Activated CD4-positive, alpha-beta T cell treated with anti-CD3 and anti-CD28 coated beads for 36 hours (primary cell): ENCODE data around the gene THRB. TPM values are rescaled to one million over a fixed set of nuclear protein-coding genes. Genes with fewer than 3 reads are reported as not detected.

Source experiments
- ATAC-seq: fragments of 200-7000 bp; cut with Tn5 transposase; one replicate; pipeline ENCODE4 v1.10.0; 2021; ENCODE audit warnings: mild to moderate bottlenecking, moderate library complexity
- CTCF ChIA-PET: fragments of 350-600 bp; sonication (Branson Sonifier 250); formaldehyde crosslinking; loops from one replicate; lab custom pipeline; 2021; ENCODE audit warnings: antibody characterized with exemption; lab: Charles Lee
- POLR2A ChIA-PET: fragments of 350-600 bp; sonication (Branson Sonifier 250); formaldehyde crosslinking; loops from one replicate; lab custom pipeline; 2021; ENCODE audit warnings: antibody characterized with exemption, inconsistent platforms; lab: Charles Lee
- DNase-seq: peaks from one replicate; pipeline ENCODE4 v3.0.0-alpha.2; 2020
- H3K27ac Mint-ChIP-seq: one replicate; pipeline ENCODE4 v1.8.0; 2021; ENCODE audit warnings: mixed read lengths
- H3K27me3 Mint-ChIP-seq: one replicate; pipeline ENCODE4 v1.8.0; 2021; ENCODE audit warnings: mixed read lengths
- H3K36me3 Mint-ChIP-seq: one replicate; pipeline ENCODE4 v1.8.0; 2021; ENCODE audit warnings: low read depth, mixed read lengths
- H3K4me1 Mint-ChIP-seq: one replicate; pipeline ENCODE4 v1.8.0; 2021; ENCODE audit warnings: mixed read lengths
- H3K4me3 Mint-ChIP-seq: one replicate; pipeline ENCODE4 v1.8.0; 2021; ENCODE audit warnings: mild to moderate bottlenecking, moderate library complexity, mixed read lengths
- H3K9me3 Mint-ChIP-seq: one replicate; pipeline ENCODE4 v1.8.0; 2021; ENCODE audit warnings: low read depth, mixed read lengths
- intact Hi-C, 2 experiments: fragments of 100-400 bp; cut with DNase I in 1 of 2; cut with micrococcal nuclease in 1 of 2; formaldehyde crosslinking; loops; one replicate each; pipeline versions ENCODE4 v1.14.2 to v1.15.1; 2022 to 2024; cut with DNase I, micrococcal nuclease
- total RNA-seq, 2 experiments: library from RNA; stranded (reverse); gene quantifications; one replicate each; pipeline ENCODE4 v1.2.3, GENCODE V29; 2021

The THRB gene
- total RNA-seq, 2 experiments from 2014 or later, result not detected

DNA sequence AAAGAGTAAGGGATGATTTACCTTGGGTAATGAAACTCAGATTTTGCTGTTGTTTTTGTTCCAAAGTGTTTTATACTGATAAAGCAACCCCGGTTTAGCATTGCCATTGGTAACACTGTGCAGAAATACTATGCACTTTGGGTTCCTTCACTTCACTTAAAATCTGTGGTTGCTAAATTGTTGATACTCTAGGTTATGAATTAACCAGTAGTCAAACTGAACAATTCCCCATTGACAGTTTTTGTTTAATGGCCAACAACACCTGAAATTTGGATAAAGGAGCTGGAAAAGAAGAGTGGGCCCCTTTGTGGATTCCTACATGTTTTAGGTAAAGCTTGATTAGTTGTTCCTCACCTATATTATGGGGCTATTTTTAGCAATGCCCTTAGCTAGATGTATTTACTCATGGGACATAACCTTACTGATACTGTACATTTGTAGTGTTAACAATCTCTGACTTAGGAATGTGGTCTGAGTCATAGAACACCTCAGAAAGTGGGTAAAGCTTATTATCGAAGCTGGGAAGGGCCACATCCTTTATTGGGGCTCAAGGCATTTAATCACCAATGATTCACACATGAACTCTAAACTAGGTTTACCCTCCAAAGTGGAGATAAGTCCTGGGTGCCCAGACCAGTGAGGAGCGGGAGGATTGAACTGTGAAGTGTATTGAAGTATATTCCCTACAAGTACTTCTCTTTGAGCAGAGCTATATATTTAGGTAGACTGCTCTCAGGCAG is 29.5 kb upstream of the THRB start:
- H3K36me3 Mint-ChIP-seq, result no peaks in the 10 kb centered on the region
- no peaks in the 10 kb centered on the region for H3K4me1 Mint-ChIP-seq
- CTCF ChIA-PET, result no interaction called here
- H3K9me3 Mint-ChIP-seq, result no peaks in the 10 kb centered on the region
- intact Hi-C loops, result no loop called here
- DNase-seq, result no peak
- no peak for ATAC-seq
- no peak overlapping the region for H3K27ac Mint-ChIP-seq
- POLR2A ChIA-PET, result no interaction called here
- H3K27me3 Mint-ChIP-seq, result peaks cover 40% of the 10 kb centered on the region
- no peak overlapping the region for H3K4me3 Mint-ChIP-seq

DNA sequence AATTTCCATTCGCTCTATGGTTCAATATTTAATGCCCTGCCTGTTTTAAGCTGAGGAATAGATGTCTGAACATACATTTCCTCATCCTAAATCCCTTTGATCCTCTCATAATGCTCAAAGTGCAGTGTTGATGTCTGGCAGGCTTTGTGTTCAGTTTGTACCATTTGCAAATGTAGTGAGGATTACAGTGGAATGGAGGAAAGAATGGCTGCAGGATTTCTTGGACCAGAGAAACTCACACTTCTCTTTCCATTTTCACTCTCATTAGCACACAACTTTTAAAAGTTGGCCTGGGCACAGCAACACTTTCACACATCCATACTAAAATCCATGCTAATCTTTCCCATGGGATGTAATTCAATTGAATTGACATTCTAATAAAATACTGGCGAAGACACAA is 28.6 kb upstream of the THRB start:
- Mint-ChIP-seq H3K4me3 (no peak overlapping the region), H3K27me3 (peaks cover 43% of the 10 kb centered on the region), H3K4me1 (no peaks in the 10 kb centered on the region), H3K9me3 (no peaks in the 10 kb centered on the region), H3K36me3 (no peaks in the 10 kb centered on the region), H3K27ac (no peak overlapping the region)
- CTCF ChIA-PET, result no interaction called here
- intact Hi-C loops, result no loop called here
- ATAC-seq (no peak), DNase-seq (no peak)
- POLR2A ChIA-PET, result no interaction called here

DNA sequence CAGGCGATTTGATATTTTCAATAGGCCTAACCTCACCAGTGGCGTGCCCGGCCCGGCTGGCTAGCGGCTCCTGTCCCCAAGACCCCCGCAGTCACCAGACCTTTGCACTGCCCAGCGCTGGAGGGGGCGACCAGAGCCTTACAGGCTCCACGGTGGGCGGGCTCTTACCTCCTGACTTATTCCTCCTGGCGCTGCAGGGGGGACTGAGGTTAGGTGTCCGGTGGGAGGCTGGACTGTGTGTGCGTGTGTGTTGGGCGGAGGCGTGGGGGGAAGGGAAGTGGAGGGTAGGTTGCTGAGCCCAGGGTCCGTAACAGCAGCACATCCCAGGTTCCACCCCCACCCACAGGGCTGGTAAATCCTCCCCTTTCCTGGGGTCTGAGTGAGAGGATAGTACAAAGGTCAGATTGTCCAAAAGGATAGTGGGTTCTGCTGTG is 27.5 kb upstream of the THRB start:
- no peak overlapping the region for H3K4me3 Mint-ChIP-seq
- no peaks in the 10 kb centered on the region for H3K9me3 Mint-ChIP-seq
- ChIA-PET POLR2A (no interaction called here), CTCF (no interaction called here)
- DNase-seq (no peak), ATAC-seq (no peak)
- no peaks in the 10 kb centered on the region for H3K4me1 Mint-ChIP-seq
- H3K36me3 Mint-ChIP-seq, result no peaks in the 10 kb centered on the region
- no peak overlapping the region for H3K27ac Mint-ChIP-seq
- peaks cover 44% of the 10 kb centered on the region for H3K27me3 Mint-ChIP-seq
- intact Hi-C loops, result no loop called here

GRCh38 chr3:24521420-24522145 is 26.9 kb upstream of the THRB start:
- ATAC-seq (peak; percentile 53), DNase-seq (peak; percentile 24)
- Mint-ChIP-seq H3K4me1 (no peaks in the 10 kb centered on the region), H3K36me3 (no peaks in the 10 kb centered on the region), H3K4me3 (no peak overlapping the region), H3K9me3 (no peaks in the 10 kb centered on the region), H3K27me3 (peaks cover 47% of the 10 kb centered on the region), H3K27ac (no peak overlapping the region)
- CTCF ChIA-PET, result no interaction called here
- POLR2A ChIA-PET, result no interaction called here
- intact Hi-C loops, result no loop called here

DNA sequence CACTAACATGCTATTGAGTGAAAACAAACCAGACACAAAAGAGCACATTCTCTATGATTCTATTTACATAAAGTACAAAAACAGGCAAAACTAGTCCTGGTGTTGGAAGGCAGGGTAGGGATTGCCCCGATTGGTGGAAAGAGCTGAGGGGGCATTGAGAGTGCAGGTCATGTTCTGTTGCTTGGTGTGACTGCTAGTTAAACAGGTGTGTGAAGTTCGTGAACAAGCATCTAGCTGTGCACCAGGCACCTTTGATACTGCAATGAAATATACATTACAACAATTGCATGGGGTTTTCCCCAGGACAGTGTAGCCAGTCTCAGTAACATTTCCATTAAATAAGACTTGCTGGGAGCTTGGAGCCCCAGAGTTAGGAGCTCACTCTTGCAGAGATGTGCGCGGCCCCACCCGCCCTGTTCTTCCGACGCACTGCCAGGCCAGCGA is 26.3 kb upstream of the THRB start:
- H3K4me3 Mint-ChIP-seq, result no peak overlapping the region
- H3K36me3 Mint-ChIP-seq, result no peaks in the 10 kb centered on the region
- no peaks in the 10 kb centered on the region for H3K4me1 Mint-ChIP-seq
- H3K9me3 Mint-ChIP-seq, result no peaks in the 10 kb centered on the region
- ATAC-seq, result no peak
- ChIA-PET POLR2A (no interaction called here), CTCF (no interaction called here)
- no peak overlapping the region for H3K27ac Mint-ChIP-seq
- intact Hi-C loops, result no loop called here
- no peak for DNase-seq
- peaks cover 46% of the 10 kb centered on the region for H3K27me3 Mint-ChIP-seq

GRCh38 chr3:24520101-24520495 is 25.4 kb upstream of the THRB start:
- Mint-ChIP-seq H3K27me3 (peaks cover 43% of the 10 kb centered on the region), H3K9me3 (no peaks in the 10 kb centered on the region), H3K4me3 (no peak overlapping the region), H3K4me1 (no peaks in the 10 kb centered on the region), H3K27ac (no peak overlapping the region), H3K36me3 (no peaks in the 10 kb centered on the region)
- no peak for ATAC-seq
- no peak for DNase-seq
- CTCF ChIA-PET, result no interaction called here
- POLR2A ChIA-PET, result no interaction called here
- intact Hi-C loops, result no loop called here

DNA sequence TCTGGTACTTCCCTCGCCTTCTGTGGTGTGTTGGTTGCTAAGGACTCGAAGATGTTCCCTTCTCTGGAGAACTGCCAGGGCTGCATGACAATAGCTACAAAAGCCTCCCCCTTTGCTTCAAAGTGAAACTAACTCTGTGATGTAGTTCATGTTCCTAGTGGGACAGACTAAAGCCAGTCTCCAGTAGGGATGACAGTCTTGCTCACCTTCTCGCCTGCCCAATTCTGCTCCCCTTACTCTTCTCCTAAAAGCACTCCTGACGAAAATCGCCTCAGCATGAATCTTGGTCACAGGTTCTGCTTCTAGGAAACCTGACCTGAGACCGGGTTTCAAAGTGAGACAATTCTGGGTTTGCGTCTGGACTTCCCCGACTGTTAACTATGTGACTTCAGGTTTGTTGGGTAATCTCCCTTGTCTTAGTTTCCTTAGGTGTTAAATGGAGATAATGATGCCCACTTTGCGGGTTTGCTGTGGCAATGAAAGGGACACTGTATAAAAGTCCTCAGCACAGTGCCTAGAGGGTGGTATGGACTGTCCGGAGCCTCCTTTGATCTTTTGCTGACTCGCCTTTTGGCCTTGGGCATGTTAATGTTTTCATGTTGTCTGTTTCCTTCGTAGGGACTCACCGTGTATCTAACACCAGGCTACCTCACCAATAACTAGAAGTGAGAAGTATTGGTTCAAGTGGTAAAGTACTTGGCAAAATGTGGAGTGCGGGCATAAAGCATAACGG is 24.9 kb upstream of the THRB start:
- ChIA-PET CTCF (no interaction called here), POLR2A (no interaction called here)
- Mint-ChIP-seq H3K27me3 (peaks cover 43% of the 10 kb centered on the region), H3K27ac (no peak overlapping the region), H3K9me3 (no peaks in the 10 kb centered on the region), H3K4me1 (no peaks in the 10 kb centered on the region), H3K36me3 (no peaks in the 10 kb centered on the region), H3K4me3 (no peak overlapping the region)
- ATAC-seq (no peak), DNase-seq (no peak)
- intact Hi-C loops, result no loop called here

DNA sequence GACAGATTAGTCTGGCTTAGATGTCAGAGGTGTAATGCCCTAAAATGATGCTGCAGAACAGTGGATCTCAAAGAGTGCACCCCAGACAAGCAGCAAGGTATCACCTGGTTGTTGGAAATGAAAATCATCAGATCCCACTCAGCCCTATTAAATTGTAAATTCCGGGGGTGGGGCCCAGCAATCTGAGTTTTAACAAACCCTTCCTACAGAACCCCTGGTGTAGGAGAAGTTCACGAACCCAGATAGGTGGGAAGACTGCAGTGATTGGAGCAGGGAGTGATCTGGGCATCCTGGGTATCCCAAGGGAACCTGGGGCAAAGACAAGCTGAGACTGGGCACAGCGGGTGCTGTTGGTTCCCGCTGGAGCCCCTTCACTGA is 24.3 kb upstream of the THRB start:
- intact Hi-C loops, result no loop called here
- H3K4me3 Mint-ChIP-seq, result no peak overlapping the region
- ChIA-PET POLR2A (no interaction called here), CTCF (no interaction called here)
- H3K36me3 Mint-ChIP-seq, result no peaks in the 10 kb centered on the region
- peaks cover 39% of the 10 kb centered on the region for H3K27me3 Mint-ChIP-seq
- no peak overlapping the region for H3K27ac Mint-ChIP-seq
- H3K4me1 Mint-ChIP-seq, result no peaks in the 10 kb centered on the region
- no peak for DNase-seq
- ATAC-seq, result no peak
- no peaks in the 10 kb centered on the region for H3K9me3 Mint-ChIP-seq

DNA sequence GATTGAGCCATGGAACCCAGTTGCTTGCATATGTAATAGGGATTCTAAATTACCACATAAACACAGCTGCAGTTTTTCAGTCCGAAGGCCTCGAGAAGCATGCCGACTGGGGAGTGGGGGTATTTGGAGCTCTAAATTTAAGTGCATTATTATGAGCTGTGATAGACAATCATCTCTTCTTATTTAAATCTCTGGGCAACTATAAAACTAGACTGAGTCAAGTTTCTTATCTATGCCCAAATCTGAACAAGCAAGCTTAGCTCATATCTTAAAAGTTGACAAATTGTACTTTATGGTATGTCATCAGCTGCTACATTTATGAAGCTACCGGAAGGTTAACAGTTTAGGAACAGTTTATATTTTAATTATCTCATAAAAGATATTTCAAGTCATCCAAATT is 19.5 kb upstream of the THRB start:
- ATAC-seq, result no peak
- Mint-ChIP-seq H3K27ac (no peak overlapping the region), H3K4me1 (no peaks in the 10 kb centered on the region), H3K27me3 (peaks cover 19% of the 10 kb centered on the region), H3K4me3 (no peak overlapping the region), H3K36me3 (no peaks in the 10 kb centered on the region), H3K9me3 (no peaks in the 10 kb centered on the region)
- CTCF ChIA-PET, result no interaction called here
- DNase-seq, result no peak
- intact Hi-C loops, result no loop called here
- POLR2A ChIA-PET, result no interaction called here

DNA sequence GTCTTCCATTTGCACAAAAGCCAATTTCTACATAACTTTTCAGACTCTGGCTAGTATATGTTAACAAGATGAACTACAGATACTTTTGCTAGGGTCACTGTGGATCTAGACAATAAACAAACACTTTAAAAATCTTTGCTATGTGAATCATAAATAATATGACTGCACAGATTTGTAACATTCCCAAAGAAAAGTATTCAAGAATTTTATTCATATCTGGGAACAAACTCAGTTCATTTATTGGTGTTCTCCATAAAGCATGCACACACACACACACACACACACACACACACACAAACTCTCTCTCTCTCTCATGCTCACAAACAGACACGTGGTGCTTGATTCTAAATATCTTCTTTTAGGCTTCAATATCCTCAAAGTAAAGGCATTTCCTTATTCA is 18.8 kb upstream of the THRB start:
- peaks cover 2% of the 10 kb centered on the region for H3K4me1 Mint-ChIP-seq
- intact Hi-C loops, result no loop called here
- no peak for DNase-seq
- ChIA-PET CTCF (no interaction called here), POLR2A (no interaction called here)
- H3K9me3 Mint-ChIP-seq, result no peaks in the 10 kb centered on the region
- H3K36me3 Mint-ChIP-seq, result no peaks in the 10 kb centered on the region
- H3K27me3 Mint-ChIP-seq, result peaks cover 17% of the 10 kb centered on the region
- H3K27ac Mint-ChIP-seq, result no peak overlapping the region
- ATAC-seq, result no peak
- H3K4me3 Mint-ChIP-seq, result no peak overlapping the region

GRCh38 chr3:24512564-24513197 is 18.0 kb upstream of the THRB start:
- ChIA-PET CTCF (no interaction called here), POLR2A (no interaction called here)
- Mint-ChIP-seq H3K27me3 (peaks cover 16% of the 10 kb centered on the region), H3K27ac (no peak overlapping the region), H3K4me1 (peaks cover 3% of the 10 kb centered on the region), H3K4me3 (no peak overlapping the region), H3K9me3 (no peaks in the 10 kb centered on the region), H3K36me3 (no peaks in the 10 kb centered on the region)
- no peak for ATAC-seq
- no peak for DNase-seq
- intact Hi-C loops, result no loop called here
